Astrocyte (in vitro differentiated cells and primary cell): Measurements from ENCODE around the gene CTSS. TPM values are rescaled to one million over a fixed set of nuclear protein-coding genes. Genes with fewer than 3 reads are reported as not detected.

Experiments used
- DNase-seq: peaks from one replicate; pipeline ENCODE4 v3.0.0-alpha.2; 2010; ENCODE audit warnings: low read depth
- FAIRE-seq: peaks from 2 replicates; lab custom pipeline; 2011; peaks lifted over from hg19 to GRCh38; lab: Jason Lieb, UNC
- H2AFZ ChIP-seq: 2 replicates; pipeline ENCODE4 v1.6.0; 2012; ENCODE audit warnings: low read depth, low read length, inconsistent platforms
- H3K27ac ChIP-seq: 2 replicates; pipeline ENCODE4 v1.5.1; 2011; ENCODE audit warnings: low read depth, low read length, inconsistent platforms
- H3K27me3 ChIP-seq: 2 replicates; pipeline ENCODE4 v1.6.0; 2011; ENCODE audit warnings: low read length, inconsistent platforms; ENCODE audit not compliant: insufficient read depth
- H3K36me3 ChIP-seq: 2 replicates; pipeline ENCODE4 v1.5.1; 2011; ENCODE audit warnings: low read length, inconsistent platforms; ENCODE audit not compliant: insufficient read depth
- H3K4me1 ChIP-seq: 2 replicates; pipeline ENCODE4 v1.5.1; 2011; ENCODE audit warnings: low read length, inconsistent platforms; ENCODE audit not compliant: insufficient read depth
- H3K4me2 ChIP-seq: 2 replicates; pipeline ENCODE4 v1.6.0; 2012; ENCODE audit warnings: low read length, inconsistent platforms
- H3K4me3 ChIP-seq: 2 replicates; pipeline ENCODE4 v1.5.1; 2011; ENCODE audit warnings: low read depth, mild to moderate bottlenecking, low read length, inconsistent platforms; ENCODE audit not compliant: insufficient read depth
- H3K79me2 ChIP-seq: 2 replicates; pipeline ENCODE4 v1.6.0; 2012; ENCODE audit warnings: mild to moderate bottlenecking, low read length, inconsistent platforms; ENCODE audit not compliant: insufficient read depth
- H3K9ac ChIP-seq: 2 replicates; pipeline ENCODE4 v1.6.0; 2012; ENCODE audit warnings: mild to moderate bottlenecking, low read length, inconsistent platforms
- H3K9me3 ChIP-seq: 2 replicates; pipeline ENCODE4 v1.5.1; 2012; ENCODE audit warnings: low read depth, mild to moderate bottlenecking, low read length, inconsistent platforms; ENCODE audit not compliant: insufficient read depth
- H4K20me1 ChIP-seq: 2 replicates; pipeline ENCODE4 v1.6.0; 2012; ENCODE audit warnings: low read length, inconsistent platforms; ENCODE audit not compliant: insufficient read depth
- H3K27ac Mint-ChIP-seq: one replicate; pipeline ENCODE4 v1.8.0; 2021; ENCODE audit warnings: mild to moderate bottlenecking, mixed read lengths; ENCODE audit not compliant: unreplicated experiment
- H3K27me3 Mint-ChIP-seq: one replicate; pipeline ENCODE4 v1.8.0; 2021; ENCODE audit warnings: low read depth, mixed read lengths; ENCODE audit not compliant: unreplicated experiment
- H3K36me3 Mint-ChIP-seq: one replicate; pipeline ENCODE4 v1.8.0; 2021; ENCODE audit warnings: low read depth, mixed read lengths; ENCODE audit not compliant: unreplicated experiment
- H3K4me1 Mint-ChIP-seq: one replicate; pipeline ENCODE4 v1.8.0; 2021; ENCODE audit warnings: low read depth, mixed read lengths; ENCODE audit not compliant: unreplicated experiment
- H3K4me3 Mint-ChIP-seq: one replicate; pipeline ENCODE4 v1.8.0; 2021; ENCODE audit warnings: mild to moderate bottlenecking, moderate library complexity, mixed read lengths; ENCODE audit not compliant: unreplicated experiment
- H3K9me3 Mint-ChIP-seq: one replicate; pipeline ENCODE4 v1.8.0; 2021; ENCODE audit warnings: mild to moderate bottlenecking, mixed read lengths; ENCODE audit not compliant: unreplicated experiment
- CTCF ChIP-seq: IDR thresholded peaks from 2 replicates; pipeline ENCODE4 v1.5.1; 2011; ENCODE audit warnings: low read depth, mild to moderate bottlenecking, inconsistent platforms, low read length, moderate library complexity; ENCODE audit not compliant: insufficient read depth
- EZH2 ChIP-seq: IDR thresholded peaks from 2 replicates; pipeline ENCODE4 v1.6.1; 2012; ENCODE audit warnings: mild to moderate bottlenecking, low read length, inconsistent platforms; ENCODE audit not compliant: insufficient read depth
- total RNA-seq: library from RNA; stranded (reverse); gene quantifications from 2 replicates; pipeline ENCODE4 v1.2.1, GENCODE V29; 2021

CTSS gene
- total RNA-seq, 1 donor from 2014 or later, result 0.61 TPM

DNA sequence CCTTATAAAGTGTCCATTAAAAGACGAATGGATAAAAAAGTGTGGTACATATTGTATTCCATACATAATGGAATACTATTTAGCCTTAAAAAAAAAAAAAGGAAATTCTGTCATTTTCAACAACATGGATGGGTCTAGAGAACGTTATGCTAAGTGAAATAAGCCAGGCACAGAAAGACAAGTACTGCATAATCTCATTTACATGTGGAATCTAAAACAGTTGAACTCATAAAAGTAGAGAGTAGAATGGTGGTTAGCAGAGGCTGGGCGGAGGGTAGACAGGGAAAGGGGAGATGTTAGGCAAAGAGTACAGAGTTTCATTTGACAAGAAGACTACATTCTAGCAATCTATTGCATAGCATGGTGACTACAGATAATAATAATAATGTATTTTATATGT, 2.6 kb downstream of the CTSS start:
- Histone ChIP-seq H3K4me1 (peaks cover 4% of the 10 kb centered on the region), H3K9me3 (no peaks in the 10 kb centered on the region), H3K4me2 (no peak overlapping the region), H3K79me2 (no peaks in the 10 kb centered on the region), H3K4me3 (no peak overlapping the region), H4K20me1 (no peaks in the 10 kb centered on the region), H3K27ac (no peak overlapping the region), H3K36me3 (no peaks in the 10 kb centered on the region), H2AFZ (no peak overlapping the region), H3K9ac (no peak overlapping the region), H3K27me3 (no peaks in the 10 kb centered on the region)
- Mint-ChIP-seq H3K4me1 (peaks cover 3% of the 10 kb centered on the region), H3K9me3 (peaks cover 8% of the 10 kb centered on the region), H3K27ac (no peak overlapping the region), H3K27me3 (no peaks in the 10 kb centered on the region), H3K4me3 (no peak overlapping the region), H3K36me3 (peaks cover 2% of the 10 kb centered on the region)
- FAIRE-seq, result no peak
- no peak for TF ChIP-seq CTCF
- no peak for TF ChIP-seq EZH2
- no peak for DNase-seq

DNA sequence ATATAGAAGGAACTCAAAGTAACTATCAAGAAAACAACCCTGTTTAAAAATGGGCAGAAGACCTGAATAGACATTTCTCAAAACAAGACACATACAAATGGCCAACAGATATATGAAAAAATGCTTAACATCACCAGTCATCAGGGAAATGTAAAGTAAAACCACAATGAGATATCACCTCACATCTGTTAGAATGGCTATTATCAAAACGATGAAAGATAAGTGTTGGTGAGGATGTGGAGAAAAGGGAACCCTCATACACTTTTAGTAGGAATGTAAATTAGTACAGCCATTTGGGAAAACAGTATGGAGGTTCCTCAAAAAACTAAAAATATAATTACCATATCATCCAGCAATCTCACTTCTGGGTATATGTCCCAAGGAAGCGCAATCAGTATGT, 3.0 kb downstream of the CTSS start:
- TF ChIP-seq EZH2 (no peak), CTCF (no peak)
- Histone ChIP-seq H4K20me1 (no peaks in the 10 kb centered on the region), H3K79me2 (no peaks in the 10 kb centered on the region), H3K9ac (no peak overlapping the region), H3K4me2 (no peak overlapping the region), H3K27me3 (no peaks in the 10 kb centered on the region), H3K9me3 (no peaks in the 10 kb centered on the region), H3K4me3 (no peak overlapping the region), H2AFZ (no peak overlapping the region), H3K27ac (no peak overlapping the region), H3K36me3 (no peaks in the 10 kb centered on the region), H3K4me1 (peaks cover 4% of the 10 kb centered on the region)
- FAIRE-seq, result no peak
- peaks cover 3% of the 10 kb centered on the region for H3K4me1 Mint-ChIP-seq
- H3K9me3 Mint-ChIP-seq, result peaks cover 8% of the 10 kb centered on the region
- H3K27me3 Mint-ChIP-seq, result no peaks in the 10 kb centered on the region
- no peak overlapping the region for H3K4me3 Mint-ChIP-seq
- no peak overlapping the region for H3K27ac Mint-ChIP-seq
- DNase-seq, result no peak
- H3K36me3 Mint-ChIP-seq, result peaks cover 2% of the 10 kb centered on the region

- no peak overlapping the region for H3K4me3 ChIP-seq
- no peaks in the 10 kb centered on the region for H3K79me2 ChIP-seq
- H3K9ac ChIP-seq, result no peak overlapping the region
- Mint-ChIP-seq H3K27ac (no peak overlapping the region), H3K4me3 (no peak overlapping the region), H3K4me1 (peaks cover 3% of the 10 kb centered on the region), H3K36me3 (peaks cover 2% of the 10 kb centered on the region), H3K27me3 (no peaks in the 10 kb centered on the region), H3K9me3 (peaks cover 8% of the 10 kb centered on the region)
- FAIRE-seq (no peak), DNase-seq (no peak)
- no peaks in the 10 kb centered on the region for H3K27me3 ChIP-seq
- no peak overlapping the region for H2AFZ ChIP-seq
- peaks cover 4% of the 10 kb centered on the region for H3K4me1 ChIP-seq
- no peak for TF ChIP-seq CTCF
- TF ChIP-seq EZH2, result no peak
- H4K20me1 ChIP-seq, result no peaks in the 10 kb centered on the region
- no peak overlapping the region for H3K4me2 ChIP-seq
- no peaks in the 10 kb centered on the region for H3K9me3 ChIP-seq
- H3K36me3 ChIP-seq, result no peaks in the 10 kb centered on the region
- no peak overlapping the region for H3K27ac ChIP-seq
Measured at GRCh38 chr1:150761801-150762200, 3.8 kb downstream of the CTSS start.
